Measurements from ENCODE around the gene TRIM31. TPM values are rescaled to one million over a fixed set of nuclear protein-coding genes. Genes with fewer than 3 reads are reported as not detected.

Gene TRIM31
- polyA plus RNA-seq, 2 of the 4 experiments (the other 2 are of a cell fraction): 2.9 to 3.2 TPM

- TF ChIP-seq BHLHE40 (IDR thresholded peaks at IDR 0.05; ENCODE audit: low read depth, low read length) (no peak), EP300 (IDR thresholded peaks at IDR 0.05) (no peak), MAZ (IDR thresholded peaks at IDR 0.05; ENCODE audit: borderline replicate concordance, low read depth, low read length) (no peak), ZSCAN20 (CRISPR knock-in tag; IDR thresholded peaks at IDR 0.05) (no peak)
Observed at GRCh38 chr6:30112402-30112994, 392 bp downstream of the TRIM31 start (continued).

- no peak for FAIRE-seq
- no peak overlapping the region; a peak in 2 of 6 replicates for H3K27ac ChIP-seq
- POLR2A ChIA-PET: no interaction called here
Observed at GRCh38 chr6:30111266-30111856, 1.5 kb downstream of the TRIM31 start.

GRCh38 chr6:30104661-30105060 lies 8.2 kb downstream of the TRIM31 start:
- DNase-seq (ENCODE audit: low read depth in 1 of 2, low spot score in 1 of 2): no peak
- TF ChIP-seq RAD21 (conservative IDR thresholded peaks at IDR 0.05 in 1 of 2, IDR thresholded peaks at IDR 0.05 in 1 of 2) (no peak), TFCP2L1 (CRISPR knock-in tag; IDR thresholded peaks at IDR 0.05) (no peak), HOXA7 (CRISPR knock-in tag; IDR thresholded peaks at IDR 0.05) (no peak), SMC3 (IDR thresholded peaks at IDR 0.05) (no peak), NR3C1 (IDR thresholded peaks at IDR 0.05) (no peak), MYC (IDR thresholded peaks at IDR 0.05; ENCODE audit: borderline replicate concordance, low read length) (no peak), ZSCAN20 (CRISPR knock-in tag; IDR thresholded peaks at IDR 0.05) (no peak), JUN (IDR thresholded peaks at IDR 0.05) (no peak), EHF (CRISPR knock-in tag; IDR thresholded peaks at IDR 0.05) (no peak), FOSL2 (IDR thresholded peaks at IDR 0.05) (no peak), FOSL2 (CRISPR knock-in tag; IDR thresholded peaks at IDR 0.05) (no peak), REST (IDR thresholded peaks at IDR 0.05) (no peak)

More at GRCh38 chr6:30111266-30111856, 1.5 kb downstream of the TRIM31 start:
- peak overlapping the region; percentile 79; the same call in 1 of the 3 replicates for H3K4me2 ChIP-seq
- DNase-seq (ENCODE audit: low read depth in 1 of 2, low spot score in 1 of 2) (no peak), ATAC-seq (no peak)
- H3K9me3 ChIP-seq: no peaks in the 10 kb centered on the region
- H3K4me1 ChIP-seq: peaks cover 35% of the 10 kb centered on the region
- H3K4me3 ChIP-seq: no peak overlapping the region
- 87% methylated on average over 27 of the region's 27 CpGs for WGBS (ENCODE audit: missing lambda C conversion rate)
- TF ChIP-seq RNF2 (IDR thresholded peaks at IDR 0.05; ENCODE audit: borderline replicate concordance, low read depth) (no peak), MAZ (IDR thresholded peaks at IDR 0.05; ENCODE audit: borderline replicate concordance, low read depth, low read length) (no peak), REST (IDR thresholded peaks at IDR 0.05) (no peak), HMGXB4 (CRISPR knock-in tag; IDR thresholded peaks at IDR 0.05; ENCODE audit: borderline replicate concordance) (no peak)
- CTCF ChIA-PET: interaction anchor here (0.6 to 16.7 kb wide), 4 partner anchors 9 to 159 kb away, joined by 3 to 353 read pairs (median 12); partner anchors contain the start of gene TRIM40

More at GRCh38 chr6:30104661-30105060, 8.2 kb downstream of the TRIM31 start:
- H3K4me1 ChIP-seq: peaks cover 21% of the 10 kb centered on the region
- no peak overlapping the region for H3K27ac ChIP-seq
- no peaks in the 10 kb centered on the region for H3K9me3 ChIP-seq
- no peak overlapping the region for H3K4me3 ChIP-seq
- FAIRE-seq (no peak), ATAC-seq (no peak)
- ChIA-PET CTCF (interaction anchor here (1.0 to 16.7 kb wide), 7 partner anchors 13 to 70 kb away, joined by 3 to 353 read pairs (median 16); partner anchors contain the start of genes RNF39 and TRIM40), POLR2A (interaction anchor here (0.6 kb wide), 1 partner anchor 28 kb away, joined by 3 read pairs; no protein-coding TSS in a partner anchor)
- 86% methylated on average over 2 of the region's 2 CpGs for WGBS (ENCODE audit: missing lambda C conversion rate)
- H3K4me2 ChIP-seq: no peak overlapping the region
